DMS53 treated with DMSO at 0.1 percent for 48 hours (cell line): ENCODE data around the gene NSRP1.
"Not testable (repeated sequence)": the region's sequence is repeated elsewhere in the genome, so short reads cannot be mapped to it uniquely, and the experiment has no call there.

ENCODE experiments used
- DNase-seq: peaks from one replicate; lab custom pipeline; 2025; ENCODE audit not compliant: unreplicated experiment; lab: John Stamatoyannopoulos, UW

Gene NSRP1

GRCh38 chr17:30116661-30117551, at the start of gene NSRP1:
NSRP1 (plus strand) TSS chr17:30116816; CDS start chr17:30116844, 28 bp downstream.
- peak; percentile 63 for DNase-seq

- no peak for DNase-seq
Measured at GRCh38 chr17:30068465-30068864, 48.2 kb upstream of the NSRP1 start.

DNA sequence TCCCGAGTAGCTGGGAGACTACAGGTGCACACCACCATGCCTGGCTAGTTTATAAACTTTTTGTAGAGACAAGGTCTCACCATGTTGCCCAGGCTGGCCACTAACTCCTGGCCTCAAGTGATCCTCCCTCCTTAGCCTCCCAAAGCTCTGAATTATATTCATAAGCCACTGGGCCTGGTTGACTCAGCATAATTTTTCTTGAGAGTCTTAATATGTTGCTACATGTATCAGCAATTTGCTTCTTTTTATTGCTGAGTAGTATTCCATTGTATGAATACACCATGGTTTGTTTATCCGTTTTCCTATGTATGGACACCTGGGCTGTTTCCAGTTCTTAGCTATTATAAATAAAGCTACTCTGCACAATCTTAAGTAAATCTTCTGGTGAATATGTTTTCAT, 42.4 kb upstream of the NSRP1 start:
- DNase-seq, result no peak

DNA sequence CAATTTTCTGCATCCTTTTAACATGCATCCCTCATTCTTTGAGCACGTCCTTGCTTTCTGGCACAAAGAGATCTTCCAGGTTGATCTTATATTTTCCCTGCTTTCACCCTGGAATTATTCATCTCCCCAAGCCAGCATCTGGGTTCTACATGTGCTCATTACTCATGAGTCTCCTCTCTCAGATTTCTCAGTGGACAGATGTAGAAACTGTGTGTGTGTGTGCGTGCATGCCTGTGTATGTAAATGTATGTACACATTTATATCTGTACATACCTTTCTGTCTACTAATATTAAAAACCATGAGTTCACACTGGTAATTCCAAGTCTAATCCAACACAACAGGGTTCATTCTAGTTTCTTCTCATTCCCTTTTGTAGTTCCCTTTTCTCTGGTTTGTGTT, 41.9 kb upstream of the NSRP1 start:
- no peak for DNase-seq

DNA sequence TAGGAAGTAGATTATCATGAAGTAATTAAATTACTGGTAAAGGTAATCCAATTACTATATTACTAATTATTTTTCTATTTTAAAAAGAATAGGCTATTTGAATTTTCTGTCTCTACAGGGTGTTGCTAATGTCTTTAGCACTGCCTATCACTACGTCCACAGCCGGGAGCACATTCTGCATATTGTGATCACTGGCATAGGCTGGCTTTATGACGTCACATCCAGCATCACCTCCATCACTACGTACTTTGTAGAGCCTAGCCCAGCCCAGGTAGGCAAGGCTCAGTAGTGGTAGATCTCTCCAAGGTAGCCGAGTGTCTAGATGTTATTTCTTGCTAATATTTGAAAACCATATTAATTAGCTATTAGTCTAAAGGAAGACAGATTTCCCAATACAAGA, 33.8 kb upstream of the NSRP1 start:
- no peak for DNase-seq

DNA sequence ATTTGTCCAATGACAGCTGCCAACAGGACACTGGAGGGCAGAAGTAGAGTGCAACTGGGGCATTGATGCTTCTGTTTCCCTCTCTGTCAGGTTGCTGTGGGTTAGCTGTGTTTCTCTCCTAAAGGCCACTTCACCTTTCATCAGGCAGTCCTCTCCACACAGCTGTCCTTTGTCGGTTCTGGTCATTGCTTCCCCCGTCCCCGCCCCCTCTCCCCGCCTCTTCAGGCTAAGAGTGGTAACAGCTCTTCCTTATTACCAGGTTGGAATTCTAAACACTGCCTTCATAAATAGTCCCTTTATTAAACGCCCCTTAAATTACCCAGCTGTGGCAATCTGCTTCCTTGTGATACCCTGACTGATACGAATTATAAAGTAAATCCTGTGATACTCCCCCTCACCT, 31.8 kb upstream of the NSRP1 start:
- peak; percentile 23 for DNase-seq

- no peak for DNase-seq
Measured at GRCh38 chr17:30086896-30087295, 29.7 kb upstream of the NSRP1 start.

- not testable (repeated sequence) for DNase-seq
Measured at GRCh38 chr17:30087431-30087830, 29.2 kb upstream of the NSRP1 start.

GRCh38 chr17:30091121-30091670, 25.4 kb upstream of the NSRP1 start:
- DNase-seq, result no peak

GRCh38 chr17:30091771-30092170, 24.8 kb upstream of the NSRP1 start:
- DNase-seq, result no peak

- no peak for DNase-seq
Measured at GRCh38 chr17:30092886-30093285, 23.7 kb upstream of the NSRP1 start.

DNA sequence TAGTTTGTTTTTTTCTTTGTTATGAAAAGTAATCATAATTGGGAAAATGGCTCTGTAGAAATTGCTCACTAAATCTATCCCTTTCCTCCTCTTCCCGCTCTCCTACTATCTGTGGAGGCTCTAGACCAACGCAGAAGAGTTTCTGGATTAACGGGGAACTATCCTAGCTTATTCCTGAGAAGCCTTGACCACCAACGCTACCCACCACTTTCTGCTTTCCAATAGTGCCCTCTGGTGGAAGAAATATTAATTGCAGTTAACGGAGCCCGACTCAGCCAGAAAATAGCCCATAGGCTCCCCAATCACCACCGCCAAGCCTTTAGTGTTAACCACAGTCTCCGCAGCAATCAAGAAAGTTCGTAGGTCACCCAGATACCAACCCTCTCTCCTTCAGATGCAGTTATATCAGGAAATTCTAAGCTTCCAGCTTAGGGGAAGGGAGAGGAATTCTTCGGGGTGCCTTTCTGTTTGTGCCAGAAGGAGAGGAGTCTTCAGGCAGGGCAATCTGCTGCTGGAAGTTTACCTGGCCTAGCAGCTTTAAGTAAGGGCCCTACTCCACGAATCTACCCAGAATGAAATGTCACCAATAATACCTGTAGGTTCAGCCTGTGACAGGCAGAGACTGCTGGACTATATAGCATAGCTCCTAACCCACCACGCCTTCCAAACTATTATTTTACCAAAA, 23.0 kb upstream of the NSRP1 start:
- DNase-seq, result peak; percentile 8

DNA sequence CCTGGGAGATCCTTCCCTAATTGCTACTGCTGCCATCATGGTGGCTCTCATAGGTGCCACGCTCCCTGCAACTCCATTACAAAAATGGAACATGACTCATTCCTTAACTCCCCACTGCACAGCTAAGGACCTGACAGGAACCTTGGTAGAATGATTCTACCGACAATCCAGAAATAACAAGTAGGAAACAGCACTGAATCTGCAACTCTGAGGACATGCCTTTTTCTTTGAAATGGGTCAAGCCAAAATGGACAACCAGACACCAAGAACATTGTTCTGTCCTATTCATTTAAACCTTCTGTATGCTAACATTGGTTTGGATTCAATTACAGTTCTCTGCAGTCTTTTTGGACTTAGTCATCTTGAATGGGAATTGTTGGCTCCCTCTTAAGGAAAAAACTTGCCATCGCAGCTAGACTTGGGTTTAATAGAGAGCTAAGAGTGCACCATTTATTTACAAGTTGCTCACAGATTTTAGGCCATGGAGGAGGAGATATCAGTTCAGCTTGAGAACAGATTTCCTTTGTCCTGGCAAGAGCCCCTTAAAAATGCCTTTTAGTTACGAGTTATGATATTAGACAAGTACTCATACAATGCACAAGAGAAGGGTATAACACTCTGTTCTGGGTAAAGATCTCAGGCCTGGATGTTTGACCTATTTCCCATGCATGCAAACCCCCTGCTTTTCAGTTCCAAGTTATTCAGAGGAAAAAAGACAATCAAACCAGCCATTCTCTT, 20.9 kb upstream of the NSRP1 start:
- DNase-seq, result peak; percentile 23

DNA sequence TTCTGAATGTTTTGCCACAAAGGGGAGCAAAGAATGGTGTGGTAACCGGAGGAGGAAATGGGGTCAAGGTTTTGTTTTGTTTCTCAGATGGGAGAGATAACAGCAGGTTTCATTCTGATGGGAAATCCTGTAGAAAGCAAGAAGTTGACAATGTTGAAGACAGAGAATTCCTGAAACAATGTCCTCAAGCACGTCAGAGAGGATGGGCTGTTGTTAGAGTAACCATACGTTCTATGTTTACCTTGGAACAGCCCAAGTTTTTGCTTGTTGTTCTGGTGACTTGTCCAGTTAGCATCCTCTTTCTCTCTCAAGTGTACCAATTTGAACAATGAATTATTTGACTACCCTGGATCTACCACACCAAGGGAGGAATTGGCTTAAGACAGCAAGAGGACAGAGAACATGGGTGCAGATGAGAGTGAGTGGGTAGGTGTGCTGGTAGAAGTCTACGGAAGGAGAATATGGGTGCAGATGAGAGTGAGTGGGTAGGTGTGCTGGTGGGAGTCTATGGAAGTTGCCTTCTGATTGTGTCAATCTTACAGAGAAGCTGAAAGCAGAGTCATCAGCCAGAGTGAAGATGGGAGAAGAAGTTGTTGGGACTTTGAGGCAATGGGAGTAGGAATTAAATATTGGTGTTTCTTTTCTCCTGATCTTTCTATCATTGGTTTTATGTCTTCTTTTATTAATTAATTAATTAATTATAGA, 14.8 kb upstream of the NSRP1 start:
- no peak for DNase-seq

DNA sequence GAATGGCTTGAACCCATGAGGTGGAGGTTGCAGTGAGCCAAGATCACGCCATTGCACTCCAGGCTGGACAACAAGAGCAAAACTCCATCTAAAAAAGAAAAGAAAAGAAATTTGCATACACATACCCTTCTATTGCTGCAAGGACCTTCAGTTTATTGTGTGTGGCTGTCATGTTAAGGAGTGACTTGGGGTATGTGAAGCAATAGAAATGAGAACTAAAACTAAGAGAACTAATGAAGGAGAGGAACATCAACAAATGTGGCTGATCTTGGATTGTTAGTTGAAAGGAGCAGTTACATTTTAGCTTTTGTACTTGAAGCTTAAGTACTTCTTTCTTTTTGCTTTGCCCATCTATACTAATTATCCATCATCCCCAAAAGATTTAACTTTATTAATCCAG, 12.7 kb upstream of the NSRP1 start:
- no peak for DNase-seq

GRCh38 chr17:30104575-30105339, 11.9 kb upstream of the NSRP1 start:
- peak; percentile 61 for DNase-seq

DNA sequence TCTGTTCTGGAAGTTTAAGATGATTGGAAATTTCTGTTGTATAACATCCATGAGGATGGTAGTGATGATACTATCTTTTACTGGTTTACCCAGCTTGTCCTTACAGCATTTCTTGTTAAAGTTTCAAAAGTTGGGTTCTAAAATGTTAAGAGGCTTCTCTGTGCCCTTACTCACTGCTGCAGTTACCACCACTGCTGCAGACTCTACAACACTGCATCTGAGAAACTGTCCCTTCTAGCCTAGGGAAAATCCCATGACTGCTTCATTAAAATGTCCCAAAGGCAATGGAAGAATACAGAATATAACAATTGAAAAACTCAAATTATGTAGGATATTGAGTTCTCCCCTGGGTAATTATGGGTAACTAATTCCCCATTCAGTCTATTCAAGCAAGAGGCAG, 3.8 kb upstream of the NSRP1 start:
- no peak for DNase-seq

GRCh38 chr17:30113213-30113612, 3.4 kb upstream of the NSRP1 start:
- DNase-seq, result peak; percentile 16

GRCh38 chr17:30116345-30116660, 313 bp upstream of the NSRP1 start:
- DNase-seq, result no peak

GRCh38 chr17:30117675-30118081, 1.1 kb downstream of the NSRP1 start:
- no peak for DNase-seq
